Uterus (tissue), 2 donors: ENCODE data around the gene CNFN.

Experiments used
- CTCF ChIP-seq, 4 experiments: fragments of 200-600 bp in 2 of 4; fragments of 450-650 bp in 2 of 4; sonication (generic) in 2 of 4; IDR thresholded peaks; one replicate each; pipeline ENCODE4 v1.5.1; 2016 to 2019; ENCODE audit warnings: antibody characterized with exemption in 4 of 4, mild to moderate bottlenecking in 2 of 4, moderate library complexity in 1 of 4
- POLR2A ChIP-seq, 2 donors: fragments of 450-650 bp; IDR thresholded peaks; one replicate each; pipeline ENCODE4 v1.6.1; 2016; ENCODE audit warnings: antibody characterized with exemption in 2 of 2, mild to moderate bottlenecking in 1 of 2, moderate library complexity in 1 of 2

- TF ChIP-seq CTCF (IDR thresholded peaks at IDR 0.05) (no peak), POLR2A (IDR thresholded peaks at IDR 0.05) (no peak)
These were observed 12.4 kb upstream of the CNFN start for GRCh38 chr19:42402376-42403116.
